ENCODE measurements around the gene LCLAT1.

- TF ChIP-seq CTCF (IDR thresholded peaks at IDR 0.05): no peak
- TF ChIP-seq POLR2A (IDR thresholded peaks at IDR 0.05): no peak
These were observed 29.8 kb upstream of the LCLAT1 start for GRCh38 chr2:30417253-30417652.

Data from thyroid gland (tissue), 4 donors.